Thoracic aorta (tissue), 2 donors: ENCODE measurements around the gene NOP56. TPM values are rescaled to one million over a fixed set of nuclear protein-coding genes. Genes with fewer than 3 reads are reported as not detected.

ENCODE experiments used
- ATAC-seq: fragments of 150-250 bp; one replicate; pipeline ENCODE4 v1.8.0; 2017; ENCODE audit warnings: low read depth; ENCODE audit not compliant: insufficient number of reproducible peaks, low FRiP score
- DNase-seq: peaks from one replicate; pipeline ENCODE4 v3.0.0-alpha.2; 2020; ENCODE audit warnings: low spot score
- H3K27ac ChIP-seq, 2 donors: fragments of 200-600 bp; sonication (generic); 1 replicate in 1 of 2; 2 replicates in 1 of 2; pipeline ENCODE4 v1.5.1; 2016; ENCODE audit warnings: mild to moderate bottlenecking in 2 of 2, moderate library complexity in 2 of 2
- H3K27me3 ChIP-seq: fragments of 200-600 bp; sonication (generic); replicated peaks from 2 replicates; pipeline ENCODE4 v1.6.0; 2016; ENCODE audit warnings: mild to moderate bottlenecking; ENCODE audit not compliant: insufficient read depth
- H3K36me3 ChIP-seq: fragments of 200-600 bp; sonication (generic); one replicate; pipeline ENCODE4 v1.5.1; 2016
- H3K4me1 ChIP-seq, 2 donors: fragments of 200-600 bp; sonication (generic); 1 replicate in 1 of 2; 2 replicates in 1 of 2; pipeline versions ENCODE4 v1.5.1 to v1.6.0; 2016; ENCODE audit warnings: low read depth in 2 of 2, mild to moderate bottlenecking in 1 of 2; ENCODE audit not compliant: control insufficient read depth in 1 of 2
- H3K4me3 ChIP-seq: fragments of 200-600 bp; sonication (generic); 2 replicates; pipeline ENCODE4 v1.5.1; 2016; ENCODE audit warnings: mild to moderate bottlenecking
- H3K9me3 ChIP-seq: fragments of 200-600 bp; sonication (generic); 2 replicates; pipeline ENCODE4 v1.5.1; 2016
- CTCF ChIP-seq: fragments of 200-600 bp; sonication (generic); IDR thresholded peaks from one replicate; pipeline ENCODE4 v1.5.1; 2019; ENCODE audit warnings: antibody characterized with exemption
- total RNA-seq, 2 donors: library from RNA; depleted of rRNA; stranded (reverse); fragments of >200 nt; gene quantifications; one replicate each; pipeline versions ENCODE4 v1.1.0 to v1.2.3, GENCODE V29; 2016

Gene NOP56
- total RNA-seq, 2 donors from 2014 or later = 46.2 to 125 TPM

GRCh38 chr20:2654831-2655230 lies 2.4 kb downstream of the NOP56 start:
- DNase-seq = no peak
- Histone ChIP-seq H3K4me3 (no peak overlapping the region), H3K36me3 (peaks cover 49% of the 10 kb centered on the region), H3K27ac (no peak overlapping the region), H3K4me1 (peaks cover 8 to 26% of the 10 kb centered on the region in 2 donors), H3K27me3 (no peaks in the 10 kb centered on the region), H3K9me3 (no peaks in the 10 kb centered on the region)
- no peak for ATAC-seq
- no peak for TF ChIP-seq CTCF

- H3K27ac ChIP-seq = no peak overlapping the region
- peaks cover 8 to 26% of the 10 kb centered on the region in 2 donors for H3K4me1 ChIP-seq
- H3K36me3 ChIP-seq = peaks cover 55% of the 10 kb centered on the region
- H3K27me3 ChIP-seq = no peaks in the 10 kb centered on the region
- ATAC-seq (no peak), DNase-seq (no peak)
- no peaks in the 10 kb centered on the region for H3K9me3 ChIP-seq
- TF ChIP-seq CTCF = no peak
- H3K4me3 ChIP-seq = no peak overlapping the region
These were observed 3.1 kb downstream of the NOP56 start for GRCh38 chr20:2655331-2656116.

DNA sequence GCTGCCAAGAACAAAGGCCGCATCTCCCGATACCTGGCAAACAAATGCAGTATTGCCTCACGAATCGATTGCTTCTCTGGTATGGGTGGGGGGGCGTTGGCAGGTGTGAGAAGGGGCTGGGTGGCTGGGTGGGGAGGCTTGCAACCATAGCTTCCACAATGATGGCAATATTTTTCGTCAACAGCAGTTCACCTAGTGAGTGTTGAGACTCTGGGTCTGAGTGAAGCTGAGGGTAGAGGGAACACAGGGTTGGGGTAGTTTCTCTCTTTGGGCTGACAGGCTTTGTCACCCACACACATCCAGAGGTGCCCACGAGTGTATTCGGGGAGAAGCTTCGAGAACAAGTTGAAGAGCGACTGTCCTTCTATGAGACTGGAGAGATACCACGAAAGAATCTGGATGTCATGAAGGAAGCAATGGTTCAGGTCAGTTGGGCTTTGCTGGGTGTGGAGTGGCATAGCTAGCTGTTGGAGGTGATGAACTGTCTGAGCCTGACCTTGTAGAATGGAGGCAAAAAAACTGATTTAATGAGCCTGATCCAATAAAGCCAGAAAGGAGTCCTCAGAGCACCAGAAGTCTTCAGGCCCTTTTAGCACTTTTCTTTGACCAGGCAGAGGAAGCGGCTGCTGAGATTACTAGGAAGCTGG lies 4.2 kb downstream of the NOP56 start:
- ATAC-seq = no peak
- peaks cover 57% of the 10 kb centered on the region for H3K36me3 ChIP-seq
- H3K27me3 ChIP-seq = no peaks in the 10 kb centered on the region
- no peak for DNase-seq
- peaks cover 4 to 19% of the 10 kb centered on the region in 2 donors for H3K4me1 ChIP-seq
- no peak overlapping the region for H3K27ac ChIP-seq
- H3K9me3 ChIP-seq = no peaks in the 10 kb centered on the region
- TF ChIP-seq CTCF = no peak
- H3K4me3 ChIP-seq = no peak overlapping the region

- Histone ChIP-seq H3K36me3 (peaks cover 57% of the 10 kb centered on the region), H3K4me1 (peaks cover 4 to 18% of the 10 kb centered on the region in 2 donors), H3K27me3 (no peaks in the 10 kb centered on the region), H3K4me3 (no peak overlapping the region), H3K27ac (no peak overlapping the region), H3K9me3 (no peaks in the 10 kb centered on the region)
- DNase-seq (no peak), ATAC-seq (no peak)
- TF ChIP-seq CTCF = no peak
These were observed 4.8 kb downstream of the NOP56 start for GRCh38 chr20:2657241-2657640.

DNA sequence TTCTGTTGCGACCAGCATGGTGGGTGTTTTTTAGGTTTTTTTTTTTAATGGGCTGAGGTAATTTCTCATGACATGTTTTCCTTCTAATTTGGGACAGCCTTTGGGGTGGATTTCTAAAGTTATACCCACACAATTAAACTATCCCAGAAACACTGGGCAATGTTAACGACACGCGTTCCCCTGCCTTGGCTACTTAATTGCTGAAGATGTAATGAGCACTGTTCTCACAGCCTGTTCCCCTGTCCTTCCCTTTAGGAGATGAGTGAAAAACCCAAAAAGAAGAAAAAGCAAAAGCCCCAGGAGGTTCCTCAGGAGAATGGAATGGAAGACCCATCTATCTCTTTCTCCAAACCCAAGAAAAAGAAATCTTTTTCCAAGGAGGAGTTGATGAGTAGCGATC lies 5.2 kb downstream of the NOP56 start:
- Histone ChIP-seq H3K9me3 (no peaks in the 10 kb centered on the region), H3K27ac (no peak overlapping the region), H3K27me3 (no peaks in the 10 kb centered on the region), H3K4me1 (peaks cover 4 to 19% of the 10 kb centered on the region in 2 donors), H3K36me3 (peaks cover 57% of the 10 kb centered on the region), H3K4me3 (no peak overlapping the region)
- no peak for ATAC-seq
- no peak for DNase-seq
- no peak for TF ChIP-seq CTCF
